NT2/D1 (cell line): Measurements from ENCODE around the gene CCL20.

Experiments
- YY1 ChIP-seq: IDR thresholded peaks from 2 replicates; pipeline ENCODE4 v1.6.1; 2011; ENCODE audit not compliant: insufficient read length, insufficient read depth
- ZNF274 ChIP-seq: IDR thresholded peaks from 2 replicates; pipeline ENCODE4 v1.6.1; 2011; ENCODE audit warnings: mild to moderate bottlenecking, low read depth, low read length

GRCh38 chr2:227767830-227768229, 45.8 kb upstream of the CCL20 start:
- no peak for TF ChIP-seq YY1
- TF ChIP-seq ZNF274: no peak
